ENCODE measurements around the gene DIP2A. TPM values are rescaled to one million over a fixed set of nuclear protein-coding genes. Genes with fewer than 3 reads are reported as not detected.

The DIP2A gene
- total and polyA plus RNA-seq, 9 donors: 20.5 to 40.3 (median 32.0) TPM

DNA sequence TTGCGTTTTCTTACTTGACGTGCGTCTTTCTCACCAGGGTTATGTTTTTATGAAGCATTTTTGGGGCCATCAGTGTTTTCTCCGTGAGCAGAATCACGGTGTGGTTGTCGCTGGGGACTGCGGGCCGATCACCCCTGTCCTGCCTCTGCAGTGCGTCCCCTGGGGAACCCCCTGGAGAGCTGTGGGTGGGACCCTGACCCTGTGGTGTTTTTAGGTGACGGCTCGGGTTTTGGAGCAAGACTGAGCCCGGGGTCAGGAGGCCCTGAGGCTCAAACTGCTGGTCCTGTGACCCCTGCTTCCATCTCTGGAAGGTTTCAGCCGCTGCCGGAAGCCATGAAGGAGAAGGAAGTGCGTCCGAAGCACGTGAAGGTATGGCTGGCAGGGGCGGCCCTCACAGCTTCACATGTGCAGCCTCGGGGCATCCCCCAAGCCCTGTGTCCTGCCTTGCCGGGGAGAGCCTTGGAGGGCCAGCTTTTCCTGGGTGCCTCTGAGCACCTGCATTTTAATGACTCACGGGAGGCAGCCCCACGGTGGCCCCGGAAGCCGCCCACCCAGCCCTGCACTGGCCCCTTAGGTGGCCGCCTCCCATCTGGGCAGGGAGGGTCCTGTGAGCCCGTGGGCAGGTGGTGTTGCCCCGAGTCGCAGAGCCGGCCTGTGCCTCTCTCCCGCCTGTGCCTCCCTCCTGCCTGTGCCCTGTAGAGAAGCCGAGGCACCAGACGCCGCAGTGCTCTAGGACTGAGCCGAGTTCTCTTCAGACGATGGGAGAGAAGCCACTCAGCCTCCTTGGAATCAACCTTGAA, 36.7 kb upstream of the DIP2A start:
- Histone ChIP-seq H3K27ac (no peak overlapping the region), H3K4me3 (no peak overlapping the region), H3K9me3 (no peaks in the 10 kb centered on the region), H3K4me1 (ENCODE audit: insufficient read depth) (no peaks in the 10 kb centered on the region), H3K36me3 (no peaks in the 10 kb centered on the region), H3K27me3 (no peaks in the 10 kb centered on the region)
- TF ChIP-seq, protein P1, sequence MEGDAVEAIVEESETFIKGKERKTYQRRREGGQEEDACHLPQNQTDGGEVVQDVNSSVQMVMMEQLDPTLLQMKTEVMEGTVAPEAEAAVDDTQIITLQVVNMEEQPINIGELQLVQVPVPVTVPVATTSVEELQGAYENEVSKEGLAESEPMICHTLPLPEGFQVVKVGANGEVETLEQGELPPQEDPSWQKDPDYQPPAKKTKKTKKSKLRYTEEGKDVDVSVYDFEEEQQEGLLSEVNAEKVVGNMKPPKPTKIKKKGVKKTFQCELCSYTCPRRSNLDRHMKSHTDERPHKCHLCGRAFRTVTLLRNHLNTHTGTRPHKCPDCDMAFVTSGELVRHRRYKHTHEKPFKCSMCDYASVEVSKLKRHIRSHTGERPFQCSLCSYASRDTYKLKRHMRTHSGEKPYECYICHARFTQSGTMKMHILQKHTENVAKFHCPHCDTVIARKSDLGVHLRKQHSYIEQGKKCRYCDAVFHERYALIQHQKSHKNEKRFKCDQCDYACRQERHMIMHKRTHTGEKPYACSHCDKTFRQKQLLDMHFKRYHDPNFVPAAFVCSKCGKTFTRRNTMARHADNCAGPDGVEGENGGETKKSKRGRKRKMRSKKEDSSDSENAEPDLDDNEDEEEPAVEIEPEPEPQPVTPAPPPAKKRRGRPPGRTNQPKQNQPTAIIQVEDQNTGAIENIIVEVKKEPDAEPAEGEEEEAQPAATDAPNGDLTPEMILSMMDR (IDR thresholded peaks at IDR 0.05): no peak
- TF ChIP-seq EP300 (IDR thresholded peaks at IDR 0.05) (no peak), POLR2A (IDR thresholded peaks at IDR 0.05) (no peak)
- WGBS, 3 donors: 91 to 95% (median 93%) methylated on average over 35 of the region's 35 CpGs
- DNase-seq: no peak
- intact Hi-C loops (cut with DNase I): no loop called here

DNA sequence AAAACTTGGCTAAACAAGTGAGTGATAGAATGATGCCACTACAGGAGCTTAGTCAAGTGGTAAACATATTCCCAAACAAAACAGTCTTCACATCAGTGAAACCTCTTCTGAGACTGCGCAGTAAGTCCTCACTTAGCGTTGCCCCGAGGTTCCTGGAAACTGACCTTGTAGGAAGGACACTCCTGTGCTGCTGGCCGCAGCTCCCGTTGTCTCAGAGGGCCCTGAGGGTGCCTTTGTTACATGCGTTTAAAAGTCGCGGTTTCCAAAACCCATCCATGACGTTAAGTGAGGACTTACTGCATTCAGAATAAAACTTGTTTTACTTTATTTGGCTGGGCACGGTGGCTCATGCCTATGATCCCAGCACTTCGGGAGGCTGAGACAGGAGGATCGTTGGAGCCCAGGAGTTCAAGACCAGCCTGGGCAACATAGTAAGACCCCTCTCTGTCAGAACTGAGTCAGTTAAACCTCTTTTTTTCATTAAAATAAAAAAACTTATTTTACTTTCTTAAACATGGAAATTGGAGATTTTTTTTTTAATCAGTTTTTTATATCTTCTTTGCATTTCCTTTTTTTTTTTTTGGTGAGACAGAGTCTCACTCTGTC, 36.0 kb upstream of the DIP2A start:
- Histone ChIP-seq H3K27ac (no peak overlapping the region), H3K4me1 (ENCODE audit: insufficient read depth) (no peaks in the 10 kb centered on the region), H3K27me3 (no peaks in the 10 kb centered on the region), H3K36me3 (no peaks in the 10 kb centered on the region), H3K9me3 (no peaks in the 10 kb centered on the region), H3K4me3 (no peak overlapping the region)
- TF ChIP-seq EP300 (IDR thresholded peaks at IDR 0.05): no peak
- TF ChIP-seq, protein P1 (IDR thresholded peaks at IDR 0.05): no peak
- no peak for TF ChIP-seq POLR2A (IDR thresholded peaks at IDR 0.05)
- intact Hi-C loops (cut with DNase I): no loop called here
- DNase-seq: no peak
- 90 to 95% (median 91%) methylated on average over 12 of the region's 12 CpGs for WGBS, 3 donors

DNA sequence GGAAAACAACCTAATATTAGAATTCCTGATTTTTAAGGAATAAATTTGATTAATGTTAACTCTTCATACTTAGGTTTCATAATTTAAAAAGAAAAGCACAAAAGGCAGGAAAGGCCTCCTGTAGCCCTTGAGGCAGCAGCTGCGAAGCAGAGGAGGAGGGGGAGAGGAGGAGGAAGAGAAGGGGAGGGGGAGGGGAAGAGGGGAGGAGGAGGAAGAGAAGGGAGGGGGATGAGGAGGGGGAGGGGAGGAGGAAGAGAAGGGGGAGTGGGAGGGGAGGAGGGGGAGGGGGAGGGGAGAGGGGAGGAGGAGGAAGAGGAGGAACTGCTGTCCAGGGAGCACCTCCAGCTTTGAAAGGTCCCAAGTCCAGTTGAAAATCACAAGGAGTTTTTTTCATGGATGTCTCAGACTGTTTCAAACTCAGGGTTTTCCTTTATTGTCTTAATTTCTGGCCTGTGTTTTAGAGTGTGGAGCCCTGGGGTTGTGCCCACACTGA, 35.1 kb upstream of the DIP2A start:
- Histone ChIP-seq H3K4me1 (ENCODE audit: insufficient read depth) (no peaks in the 10 kb centered on the region), H3K9me3 (no peaks in the 10 kb centered on the region), H3K27ac (no peak overlapping the region), H3K4me3 (no peak overlapping the region), H3K27me3 (no peaks in the 10 kb centered on the region), H3K36me3 (no peaks in the 10 kb centered on the region)
- WGBS, 3 donors: 77 to 88% (median 79%) methylated on average over 1 of the region's 1 CpG
- intact Hi-C loops (cut with DNase I): no loop called here
- TF ChIP-seq EP300 (IDR thresholded peaks at IDR 0.05): no peak
- no peak for TF ChIP-seq POLR2A (IDR thresholded peaks at IDR 0.05)
- TF ChIP-seq, protein P1 (IDR thresholded peaks at IDR 0.05): no peak
- DNase-seq: no peak

DNA sequence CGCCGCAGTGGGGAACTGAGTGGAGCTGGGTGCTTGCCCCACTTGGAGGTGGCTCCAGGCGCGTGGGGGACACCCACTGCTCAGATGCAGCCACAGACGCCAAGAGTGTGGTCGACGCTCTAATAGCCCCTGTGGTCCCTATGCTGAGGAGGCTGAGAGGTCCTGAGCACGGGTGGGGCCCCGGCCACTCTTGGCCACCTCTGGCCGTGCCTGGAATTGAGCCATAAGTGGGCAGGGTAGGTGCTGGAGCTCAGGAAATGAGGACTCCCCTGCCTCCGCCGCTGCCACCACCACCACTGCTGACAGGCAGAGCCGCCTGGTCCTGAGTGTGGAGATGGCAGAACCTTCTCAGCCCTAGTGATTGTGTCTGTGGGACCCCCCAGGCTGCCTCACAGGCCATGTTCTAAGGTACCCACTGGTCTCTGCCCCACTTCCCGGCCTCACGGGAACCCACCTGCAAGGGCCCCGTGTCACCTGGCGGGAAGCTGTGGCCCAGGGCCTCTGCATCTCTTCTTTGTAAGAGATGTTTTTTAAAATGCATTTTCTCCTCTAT, 34.6 kb upstream of the DIP2A start:
- WGBS, 3 donors: 81 to 83% (median 82%) methylated on average over 11 to 17 of the region's 17 CpGs
- intact Hi-C loops (cut with DNase I): no loop called here
- H3K4me1 ChIP-seq (ENCODE audit: insufficient read depth): no peaks in the 10 kb centered on the region
- H3K9me3 ChIP-seq: no peaks in the 10 kb centered on the region
- H3K27ac ChIP-seq: no peak overlapping the region
- H3K27me3 ChIP-seq: no peaks in the 10 kb centered on the region
- no peak for DNase-seq
- H3K4me3 ChIP-seq: no peak overlapping the region
- TF ChIP-seq POLR2A (IDR thresholded peaks at IDR 0.05) (no peak), EP300 (IDR thresholded peaks at IDR 0.05) (no peak)
- no peaks in the 10 kb centered on the region for H3K36me3 ChIP-seq

All from ovary (tissue), 9 donors.